PC-9 (cell line): Measurements from ENCODE around the gene C1QTNF3.

ENCODE experiments used
- CTCF ChIP-seq: fragments of 200-600 bp; sonication (generic); conservative IDR thresholded peaks from 2 replicates; pipeline ENCODE4 v1.6.1; 2017; ENCODE audit warnings: mixed run types, antibody characterized with exemption, mild to moderate bottlenecking, moderate library complexity
- EZH2 ChIP-seq: fragments of 200-600 bp; sonication (generic); IDR thresholded peaks from 2 replicates; pipeline ENCODE4 v1.8.0; 2017; ENCODE audit warnings: antibody characterized with exemption, low read depth

DNA sequence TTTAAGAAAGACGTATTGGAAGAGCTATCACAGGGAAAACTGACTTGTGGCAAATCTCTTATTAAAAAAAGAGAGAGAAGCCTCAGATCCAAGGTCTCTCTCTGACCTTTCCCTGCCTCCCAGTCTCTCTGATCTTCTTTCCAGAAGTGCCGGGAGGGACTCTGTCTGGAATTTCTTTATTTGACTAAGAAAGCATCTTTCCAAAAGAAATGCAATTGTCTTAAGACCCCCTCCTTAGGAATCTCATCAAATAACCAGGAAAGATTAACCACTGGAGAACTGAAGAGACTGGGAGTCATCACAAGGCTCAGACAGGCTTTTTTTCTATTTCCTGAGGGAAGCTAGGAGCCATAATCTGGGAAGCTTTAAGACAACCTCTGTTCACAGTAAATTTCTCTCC is 4.6 kb downstream of the C1QTNF3 start:
- TF ChIP-seq CTCF (no peak), EZH2 (no peak)
